Measurements from ENCODE around the gene C3AR1.

- TF ChIP-seq, protein P1, sequence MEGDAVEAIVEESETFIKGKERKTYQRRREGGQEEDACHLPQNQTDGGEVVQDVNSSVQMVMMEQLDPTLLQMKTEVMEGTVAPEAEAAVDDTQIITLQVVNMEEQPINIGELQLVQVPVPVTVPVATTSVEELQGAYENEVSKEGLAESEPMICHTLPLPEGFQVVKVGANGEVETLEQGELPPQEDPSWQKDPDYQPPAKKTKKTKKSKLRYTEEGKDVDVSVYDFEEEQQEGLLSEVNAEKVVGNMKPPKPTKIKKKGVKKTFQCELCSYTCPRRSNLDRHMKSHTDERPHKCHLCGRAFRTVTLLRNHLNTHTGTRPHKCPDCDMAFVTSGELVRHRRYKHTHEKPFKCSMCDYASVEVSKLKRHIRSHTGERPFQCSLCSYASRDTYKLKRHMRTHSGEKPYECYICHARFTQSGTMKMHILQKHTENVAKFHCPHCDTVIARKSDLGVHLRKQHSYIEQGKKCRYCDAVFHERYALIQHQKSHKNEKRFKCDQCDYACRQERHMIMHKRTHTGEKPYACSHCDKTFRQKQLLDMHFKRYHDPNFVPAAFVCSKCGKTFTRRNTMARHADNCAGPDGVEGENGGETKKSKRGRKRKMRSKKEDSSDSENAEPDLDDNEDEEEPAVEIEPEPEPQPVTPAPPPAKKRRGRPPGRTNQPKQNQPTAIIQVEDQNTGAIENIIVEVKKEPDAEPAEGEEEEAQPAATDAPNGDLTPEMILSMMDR (IDR thresholded peaks at IDR 0.05), result no peak
- no peak for TF ChIP-seq POLR2A (IDR thresholded peaks at IDR 0.05)
Measured at GRCh38 chr12:8037947-8038346, 28.2 kb downstream of the C3AR1 start.
